ENCODE results near the gene RASAL1.
A peak's percentile ranks its signal among the peaks of the same experiment; 100 is the strongest.

Gene RASAL1

GRCh38 chr12:113115455-113116126 is 20.0 kb downstream of the RASAL1 start:
- no peak for DNase-seq

- DNase-seq, result no peak
Measured at GRCh38 chr12:113114447-113115178, 20.9 kb downstream of the RASAL1 start.

GRCh38 chr12:113113397-113113796 is 22.2 kb downstream of the RASAL1 start:
- no peak for DNase-seq

- no peak for DNase-seq
Measured at GRCh38 chr12:113112043-113112899, 23.3 kb downstream of the RASAL1 start.

GRCh38 chr12:113111247-113111646 is 24.3 kb downstream of the RASAL1 start:
- DNase-seq, result no peak

GRCh38 chr12:113109872-113110599 is 25.5 kb downstream of the RASAL1 start:
- DNase-seq, result no peak

- no peak for DNase-seq
Measured at GRCh38 chr12:113109360-113109759, 26.2 kb downstream of the RASAL1 start.

GRCh38 chr12:113108308-113108707 is 27.3 kb downstream of the RASAL1 start:
- DNase-seq, result no peak

GRCh38 chr12:113106361-113106760 is 29.2 kb downstream of the RASAL1 start:
- no peak for DNase-seq

- no peak for DNase-seq
Measured at GRCh38 chr12:113105606-113106271, 29.8 kb downstream of the RASAL1 start.

- no peak for DNase-seq
Measured at GRCh38 chr12:113104953-113105510, 30.5 kb downstream of the RASAL1 start.

- peak; percentile 62 to 68 for DNase-seq
Measured at GRCh38 chr12:113103756-113104450, 31.7 kb downstream of the RASAL1 start.

GRCh38 chr12:113102811-113103210 is 32.8 kb downstream of the RASAL1 start:
- DNase-seq, result no peak

- no peak for DNase-seq
Measured at GRCh38 chr12:113101751-113102150, 33.8 kb downstream of the RASAL1 start.

GRCh38 chr12:113099764-113100163 is 35.8 kb downstream of the RASAL1 start:
- DNase-seq, result no peak

- DNase-seq, result no peak
Measured at GRCh38 chr12:113099364-113099763, 36.2 kb downstream of the RASAL1 start.

GRCh38 chr12:113098441-113099028 is 37.0 kb downstream of the RASAL1 start:
- DNase-seq, result peak; percentile 53 to 69

- no peak for DNase-seq
Measured at GRCh38 chr12:113097716-113098440, 37.7 kb downstream of the RASAL1 start.

GRCh38 chr12:113096675-113097461 is 38.7 kb downstream of the RASAL1 start:
- no peak for DNase-seq

Measured in stimulated activated CD4-positive, alpha-beta T cell treated with anti-CD3 and anti-CD28 coated beads, Interleukin-4, amount 100 ng/mL, for 4 hours (primary cell).